Measurements from ENCODE around the gene YBX3.

Gene YBX3

GRCh38 chr12:10664499-10664898, 58.6 kb downstream of the YBX3 start:
- H3K27ac Mint-ChIP-seq, result no peak overlapping the region
- H3K27me3 Mint-ChIP-seq, result peaks cover 50% of the 10 kb centered on the region
- ATAC-seq, result no peak
- H3K4me1 Mint-ChIP-seq, result peaks cover 17% of the 10 kb centered on the region
- no peaks in the 10 kb centered on the region for H3K9me3 Mint-ChIP-seq
- no peak overlapping the region for H3K4me3 Mint-ChIP-seq
- H3K36me3 Mint-ChIP-seq, result no peaks in the 10 kb centered on the region

DNA sequence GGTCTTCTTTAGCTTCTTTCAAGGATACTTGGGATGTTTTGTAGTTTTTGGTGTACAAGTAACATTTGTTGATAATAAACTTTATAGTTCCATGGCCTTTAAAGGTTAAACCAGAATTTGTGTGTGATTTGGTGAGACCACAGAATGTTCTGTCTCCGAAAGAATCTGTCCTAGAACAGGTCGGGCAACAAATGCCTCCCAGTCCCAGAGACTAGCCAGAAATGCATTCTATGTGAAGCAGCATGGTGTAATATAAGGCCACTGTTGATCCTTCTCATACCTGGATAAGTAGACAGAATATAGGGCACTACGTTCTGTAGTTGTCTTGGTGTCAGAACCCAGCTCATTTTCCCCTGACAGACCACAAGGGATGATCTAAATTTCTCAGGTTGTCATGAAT, 59.3 kb downstream of the YBX3 start:
- Mint-ChIP-seq H3K36me3 (no peaks in the 10 kb centered on the region), H3K27ac (no peak overlapping the region), H3K27me3 (peaks cover 43% of the 10 kb centered on the region), H3K4me3 (no peak overlapping the region), H3K4me1 (peaks cover 15% of the 10 kb centered on the region), H3K9me3 (no peaks in the 10 kb centered on the region)
- ATAC-seq, result no peak

DNA sequence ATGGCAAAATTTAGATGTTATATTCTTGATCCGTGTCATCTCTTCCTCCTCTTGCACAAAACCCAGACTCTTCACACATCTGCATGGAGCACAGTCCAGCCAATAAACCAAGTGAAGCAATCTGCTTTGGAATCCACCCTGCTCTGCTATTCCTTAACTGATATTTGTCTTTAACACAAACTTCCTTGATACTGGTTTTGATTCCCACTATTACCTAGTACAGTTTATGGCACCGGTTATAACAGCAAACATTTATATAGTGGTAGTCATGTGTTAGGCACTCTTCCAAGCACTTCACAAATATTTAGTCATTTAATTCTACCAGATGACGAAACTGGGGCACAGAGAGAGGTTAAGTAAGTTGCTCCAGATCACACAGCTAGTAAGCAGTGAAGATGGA, 61.8 kb downstream of the YBX3 start:
- H3K9me3 Mint-ChIP-seq, result no peaks in the 10 kb centered on the region
- ATAC-seq, result no peak
- no peak overlapping the region for H3K27ac Mint-ChIP-seq

GRCh38 chr12:10654003-10654402, 69.1 kb downstream of the YBX3 start:
- Mint-ChIP-seq H3K4me1 (no peaks in the 10 kb centered on the region), H3K27me3 (no peaks in the 10 kb centered on the region), H3K9me3 (peaks cover 3% of the 10 kb centered on the region), H3K4me3 (no peak overlapping the region), H3K27ac (no peak overlapping the region), H3K36me3 (no peaks in the 10 kb centered on the region)
- ATAC-seq, result no peak

More for the DNA sequence above, 61.8 kb downstream of the YBX3 start:
- no peak overlapping the region for H3K4me3 Mint-ChIP-seq
- no peaks in the 10 kb centered on the region for H3K36me3 Mint-ChIP-seq
- H3K27me3 Mint-ChIP-seq, result peaks cover 27% of the 10 kb centered on the region
- no peaks in the 10 kb centered on the region for H3K4me1 Mint-ChIP-seq

DNA sequence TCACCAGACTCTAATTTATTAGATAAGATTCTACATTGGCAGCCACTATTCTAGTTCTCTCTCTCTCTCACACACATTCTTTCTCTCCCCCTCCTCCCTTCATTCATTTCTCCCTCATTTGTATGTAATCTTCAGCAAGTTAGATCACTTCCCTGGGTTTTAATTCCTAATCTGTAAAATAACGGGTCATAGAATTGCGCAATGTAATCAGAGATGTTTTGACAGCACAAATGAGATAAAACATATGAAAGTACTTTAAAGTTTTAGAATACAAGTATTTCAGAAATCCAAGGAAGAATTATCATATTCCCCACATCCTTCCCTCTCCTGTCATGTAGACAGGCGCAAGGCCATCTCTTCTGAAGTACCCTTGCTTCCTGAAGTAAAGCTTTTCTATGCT, 70.9 kb downstream of the YBX3 start:
- H3K27ac Mint-ChIP-seq, result no peak overlapping the region
- ATAC-seq, result no peak
- H3K36me3 Mint-ChIP-seq, result no peaks in the 10 kb centered on the region
- H3K27me3 Mint-ChIP-seq, result no peaks in the 10 kb centered on the region
- H3K9me3 Mint-ChIP-seq, result peaks cover 7% of the 10 kb centered on the region
- H3K4me3 Mint-ChIP-seq, result no peak overlapping the region
- H3K4me1 Mint-ChIP-seq, result no peaks in the 10 kb centered on the region
